Lower leg skin (tissue), 3 donors: ENCODE results near the gene MSH4.
"Not testable (repeated sequence)": the region's sequence is repeated elsewhere in the genome, so short reads cannot be mapped to it uniquely, and the experiment has no call there.

ENCODE experiments used
- POLR2A ChIP-seq, 2 donors: fragments of 450-650 bp; IDR thresholded peaks; one replicate each; pipeline ENCODE4 v1.6.1; 2016 to 2017; ENCODE audit warnings: antibody characterized with exemption in 2 of 2, mild to moderate bottlenecking in 1 of 2, moderate library complexity in 1 of 2
- TF ChIP-seq, protein P1 (sequence below), 3 donors: fragments of 450-650 bp; IDR thresholded peaks; one replicate each; pipeline ENCODE4 v1.5.1; 2016; ENCODE audit warnings: antibody characterized with exemption in 3 of 3, mild to moderate bottlenecking in 3 of 3, moderate library complexity in 2 of 3

DNA sequence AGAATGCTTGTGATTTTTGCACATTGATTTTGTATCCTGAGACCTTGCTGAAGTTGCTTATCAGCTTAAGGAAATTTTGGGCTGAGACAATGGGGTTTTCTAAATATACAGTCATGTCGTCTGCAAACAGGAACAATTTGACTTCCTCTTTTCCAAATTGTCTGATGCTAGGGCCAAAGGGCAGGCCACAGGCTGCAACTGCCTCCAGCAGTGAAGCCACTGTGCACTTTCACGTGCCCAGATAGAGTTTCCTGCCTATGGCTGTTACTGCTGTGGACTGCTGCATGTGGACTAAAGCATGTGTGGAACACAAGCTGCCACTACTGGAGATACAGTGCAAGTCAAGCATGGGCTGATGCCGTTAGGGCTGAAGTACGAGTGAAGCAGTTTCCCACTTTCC is 146.4 kb downstream of the MSH4 start:
- TF ChIP-seq, protein P1, sequence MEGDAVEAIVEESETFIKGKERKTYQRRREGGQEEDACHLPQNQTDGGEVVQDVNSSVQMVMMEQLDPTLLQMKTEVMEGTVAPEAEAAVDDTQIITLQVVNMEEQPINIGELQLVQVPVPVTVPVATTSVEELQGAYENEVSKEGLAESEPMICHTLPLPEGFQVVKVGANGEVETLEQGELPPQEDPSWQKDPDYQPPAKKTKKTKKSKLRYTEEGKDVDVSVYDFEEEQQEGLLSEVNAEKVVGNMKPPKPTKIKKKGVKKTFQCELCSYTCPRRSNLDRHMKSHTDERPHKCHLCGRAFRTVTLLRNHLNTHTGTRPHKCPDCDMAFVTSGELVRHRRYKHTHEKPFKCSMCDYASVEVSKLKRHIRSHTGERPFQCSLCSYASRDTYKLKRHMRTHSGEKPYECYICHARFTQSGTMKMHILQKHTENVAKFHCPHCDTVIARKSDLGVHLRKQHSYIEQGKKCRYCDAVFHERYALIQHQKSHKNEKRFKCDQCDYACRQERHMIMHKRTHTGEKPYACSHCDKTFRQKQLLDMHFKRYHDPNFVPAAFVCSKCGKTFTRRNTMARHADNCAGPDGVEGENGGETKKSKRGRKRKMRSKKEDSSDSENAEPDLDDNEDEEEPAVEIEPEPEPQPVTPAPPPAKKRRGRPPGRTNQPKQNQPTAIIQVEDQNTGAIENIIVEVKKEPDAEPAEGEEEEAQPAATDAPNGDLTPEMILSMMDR (IDR thresholded peaks at IDR 0.05): not testable (repeated sequence)
- TF ChIP-seq POLR2A (IDR thresholded peaks at IDR 0.05): not testable (repeated sequence)
